GM19351 (cell line): Measurements from ENCODE around the gene PLCH1.

Source experiments
- ATAC-seq: cut with Tn5 transposase; IDR thresholded peaks from one replicate; pipeline ENCODE4 v1.9.1; 2021; ENCODE audit warnings: mild to moderate bottlenecking, moderate library complexity; ENCODE audit not compliant: unreplicated experiment

PLCH1 gene

DNA sequence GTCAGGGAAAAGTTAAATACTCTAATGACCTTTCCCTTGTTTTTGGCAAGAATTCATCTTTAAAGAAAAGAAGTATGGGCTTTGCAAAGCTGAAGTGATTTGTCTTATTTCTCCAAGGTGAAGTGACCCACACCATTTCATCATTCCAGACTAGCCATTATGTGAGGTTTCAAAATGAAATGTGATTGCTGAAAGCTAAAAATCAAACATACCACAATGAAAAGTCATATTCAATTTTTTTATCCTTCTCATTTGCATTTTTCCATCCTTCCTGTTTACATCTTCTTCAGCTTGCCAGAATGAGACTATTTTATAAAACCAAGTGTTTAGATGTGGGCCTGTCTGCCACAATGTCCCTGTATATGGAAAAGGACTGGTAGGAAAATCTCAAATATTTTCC is 309.1 kb downstream of the PLCH1 start:
- ATAC-seq = no peak

DNA sequence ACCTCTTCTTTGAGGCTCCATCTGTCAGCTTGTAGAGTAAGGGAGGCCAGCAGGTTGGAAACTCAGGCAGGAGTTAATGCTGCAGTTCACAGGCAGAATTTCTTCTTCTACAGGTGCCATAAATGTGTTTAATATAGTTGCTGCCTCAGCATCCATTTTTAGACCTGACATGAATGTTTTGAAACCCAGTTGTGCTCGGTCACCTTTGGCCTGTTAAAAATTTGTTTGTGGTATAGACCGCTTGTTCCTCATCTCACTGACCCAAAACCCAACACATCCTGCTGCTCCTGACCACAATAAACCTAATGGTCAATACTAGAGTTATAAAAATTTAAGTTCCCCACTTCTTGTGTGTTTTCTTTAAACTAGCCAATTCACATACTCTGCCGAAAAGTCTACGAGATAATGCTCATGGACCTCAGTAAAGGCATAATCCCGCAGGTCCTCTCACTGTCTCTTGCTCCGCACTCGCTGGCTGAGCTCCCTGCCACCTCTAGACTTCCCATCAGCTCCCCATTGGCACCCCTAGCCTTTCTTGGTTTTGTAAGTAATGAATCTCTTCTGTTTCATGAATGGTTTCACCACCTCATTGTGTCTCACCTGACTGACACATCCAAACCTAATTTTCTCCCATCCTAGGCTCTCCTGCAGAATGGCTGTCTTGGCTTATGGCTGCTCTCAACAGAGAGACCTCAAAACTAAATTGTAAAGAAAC is 312.9 kb downstream of the PLCH1 start:
- ATAC-seq = peak; percentile 62

DNA sequence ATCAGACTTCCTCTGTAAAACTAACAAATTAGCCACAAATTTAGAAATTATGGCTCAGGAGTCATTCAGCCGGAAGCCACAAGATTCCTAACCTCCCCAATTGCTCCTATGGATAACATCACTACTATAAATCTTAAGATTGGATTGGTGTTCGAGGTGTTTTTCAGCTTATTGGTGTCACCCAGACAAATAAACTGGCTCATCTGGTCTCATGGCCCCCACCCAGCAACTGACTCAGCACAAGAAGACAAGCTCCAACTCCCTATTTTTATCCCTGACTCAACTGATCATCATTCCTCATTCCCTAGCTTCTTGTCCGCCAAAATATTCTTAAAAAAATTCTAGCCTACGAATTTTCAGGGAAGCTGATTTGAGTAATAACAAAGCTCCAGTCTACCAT is 316.3 kb downstream of the PLCH1 start:
- no peak for ATAC-seq

DNA sequence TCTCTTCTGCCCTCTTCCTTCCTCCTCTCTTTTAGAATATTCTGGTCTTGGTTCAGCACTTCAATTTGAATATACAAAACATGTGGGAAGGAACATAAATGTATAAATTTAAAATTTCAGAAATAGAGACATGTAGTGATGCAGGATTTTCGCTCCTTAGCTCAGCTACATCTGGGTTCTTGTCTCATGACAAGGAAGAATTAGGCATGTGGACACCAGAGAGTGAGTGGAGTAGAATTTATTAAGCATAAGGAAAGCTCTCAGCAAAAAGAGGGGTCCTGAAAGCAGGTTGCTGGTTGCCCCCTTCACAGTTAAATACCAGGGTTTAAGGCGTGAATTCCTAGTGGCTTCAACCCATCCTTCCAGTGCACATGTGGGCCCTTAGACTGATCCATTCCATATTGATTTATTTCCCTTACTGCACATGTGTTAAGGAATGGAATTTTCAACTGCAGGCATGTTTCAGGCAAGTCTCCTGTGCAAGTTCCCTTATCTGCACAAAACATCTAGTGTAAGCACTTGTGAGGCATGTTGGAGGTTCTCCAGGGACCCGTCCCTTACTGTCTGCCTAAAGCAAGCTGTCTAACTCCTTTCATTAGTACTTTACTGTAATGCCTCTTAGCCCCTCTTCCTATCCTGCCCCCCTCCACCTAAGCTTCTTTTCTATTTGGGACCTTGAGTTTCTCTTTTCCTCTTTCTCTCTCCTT is 318.2 kb downstream of the PLCH1 start:
- no peak for ATAC-seq

DNA sequence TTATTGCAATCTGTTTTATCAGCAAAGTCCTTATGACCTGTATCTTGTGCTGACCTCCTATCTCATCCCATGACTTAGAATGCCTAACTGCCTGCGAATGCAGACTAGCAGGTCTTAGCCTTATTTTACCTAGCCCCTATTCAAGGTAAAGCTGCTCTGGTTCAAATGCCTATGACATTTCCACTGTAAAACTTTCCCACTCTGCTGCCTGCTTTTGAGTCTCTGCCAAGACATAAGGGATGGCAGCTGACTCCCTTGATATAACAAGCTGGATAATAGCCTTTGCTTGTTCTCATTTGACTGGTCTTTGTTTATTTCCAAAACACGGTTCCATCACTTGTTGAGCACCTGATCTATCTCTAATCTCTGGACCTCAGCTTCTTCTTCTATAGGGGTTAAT is 319.5 kb downstream of the PLCH1 start:
- ATAC-seq = no peak

DNA sequence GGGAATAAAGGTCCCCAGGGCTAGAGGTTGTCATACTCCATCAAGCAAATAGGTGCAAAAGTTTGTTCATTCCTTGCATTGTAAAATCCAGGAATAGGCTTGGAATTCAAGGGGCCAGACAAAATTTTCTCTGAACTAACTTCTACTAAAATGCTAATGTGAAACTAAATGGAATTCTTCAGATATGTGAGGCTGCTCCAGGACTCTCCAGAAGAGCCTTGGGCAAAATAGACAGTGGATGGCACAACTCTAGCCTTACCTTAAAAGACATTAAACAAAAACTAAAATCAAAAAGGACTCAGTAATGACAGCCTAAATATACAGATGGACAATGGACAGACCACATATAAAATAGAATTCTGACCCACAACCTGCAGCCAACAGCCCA is 320.6 kb downstream of the PLCH1 start:
- ATAC-seq = no peak

DNA sequence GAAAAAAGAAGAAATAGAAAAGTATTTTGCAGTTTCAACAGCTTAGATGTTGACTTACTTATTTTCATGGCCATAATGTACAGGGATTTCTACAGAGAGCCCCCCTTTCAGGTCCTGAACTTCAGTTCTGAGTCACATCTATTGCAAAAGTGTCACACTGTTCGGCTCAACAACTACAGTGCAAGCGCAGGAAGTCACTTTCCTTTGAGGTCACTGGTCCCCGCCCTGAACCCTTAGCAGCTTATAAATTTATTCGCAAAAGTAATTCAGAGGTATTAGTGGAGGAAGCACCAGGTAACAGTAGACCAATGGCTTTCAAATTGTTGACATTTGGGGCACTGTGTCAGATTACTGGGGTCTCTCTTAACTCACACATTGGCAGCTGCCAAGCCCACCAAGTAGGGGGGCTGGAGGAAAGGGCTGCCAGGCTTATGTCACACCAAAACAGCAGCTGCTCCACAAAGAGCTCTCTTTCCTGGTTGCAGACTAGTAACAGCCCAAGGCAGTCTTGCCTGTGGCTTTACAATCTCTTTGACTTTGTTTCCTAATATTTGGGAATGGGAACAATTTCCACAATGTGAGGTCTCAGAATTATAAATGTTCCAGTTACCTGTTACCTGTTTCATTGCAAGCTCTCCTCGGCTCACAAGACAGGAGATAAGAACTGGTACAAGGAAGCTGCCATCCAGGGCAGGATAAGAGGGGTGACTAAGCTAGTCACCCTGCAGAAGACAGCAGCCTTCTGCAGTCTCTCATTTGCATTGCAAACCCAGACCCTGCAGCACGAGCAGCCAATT is 321.1 kb downstream of the PLCH1 start:
- no peak for ATAC-seq

DNA sequence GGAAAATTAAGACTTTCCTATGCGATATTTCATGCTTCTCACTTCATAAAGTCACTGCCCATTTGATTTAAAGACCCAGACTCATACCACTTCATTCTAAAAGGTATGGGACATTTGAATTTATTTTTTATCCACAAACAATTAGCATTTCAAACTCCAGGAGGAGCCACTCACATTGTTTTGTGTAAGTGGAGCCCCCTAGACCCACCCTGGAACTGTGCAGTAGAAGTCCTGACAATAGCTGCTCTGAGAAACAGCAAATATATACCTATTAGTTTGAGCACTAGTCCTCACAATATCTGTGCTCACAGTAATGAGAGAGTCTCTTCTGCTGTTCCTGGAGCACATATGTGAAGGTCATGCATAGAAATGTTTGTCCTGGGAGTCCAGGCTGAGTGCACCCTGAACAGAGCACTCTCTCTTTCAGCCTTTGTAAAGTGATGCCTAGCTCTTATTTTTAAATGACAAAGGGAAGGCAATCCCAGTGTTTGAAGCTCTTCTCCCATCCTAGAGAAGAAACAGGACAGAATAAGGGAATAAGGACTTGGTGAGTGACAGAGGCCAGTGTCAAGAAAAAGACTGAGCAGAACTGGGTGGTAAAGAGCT is 323.9 kb downstream of the PLCH1 start:
- ATAC-seq = no peak

DNA sequence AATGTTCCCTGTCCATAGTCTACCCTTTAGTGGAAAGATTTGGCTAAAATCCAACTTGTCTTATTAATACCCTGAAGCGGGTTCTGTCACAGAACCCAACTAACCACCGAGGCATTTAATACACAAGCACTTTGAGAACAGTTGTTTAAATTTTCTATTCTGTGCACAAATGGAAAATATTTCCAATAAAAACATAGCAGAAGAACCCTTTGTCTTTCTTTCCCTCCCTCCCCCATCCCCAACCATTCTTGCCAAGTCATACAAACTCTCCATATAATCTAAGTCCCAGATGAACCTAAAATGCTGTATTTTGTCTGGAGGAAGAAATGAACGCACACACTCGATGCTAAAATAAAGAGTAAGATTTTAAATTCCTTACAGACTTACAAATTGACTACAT is 324.5 kb downstream of the PLCH1 start:
- no peak for ATAC-seq

DNA sequence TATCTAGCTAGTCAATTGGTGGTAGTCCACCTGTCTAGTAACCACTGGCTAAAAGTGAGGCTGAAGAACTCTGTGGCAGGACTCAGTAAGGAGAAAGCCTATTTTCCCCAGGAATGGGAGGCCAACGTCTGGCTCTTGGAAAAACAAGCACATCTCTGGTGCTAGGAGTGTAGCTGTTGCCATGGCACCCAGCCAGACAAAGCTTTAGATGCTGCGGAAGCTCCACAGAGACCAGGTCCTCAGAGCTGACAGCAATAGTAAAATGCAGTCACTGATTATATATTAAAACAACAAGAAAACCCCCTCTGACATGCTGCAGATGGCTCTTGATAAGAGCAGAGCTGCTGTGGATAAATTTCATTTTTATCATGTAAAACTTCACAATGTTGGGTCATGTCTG is 326.5 kb downstream of the PLCH1 start:
- ATAC-seq = no peak

DNA sequence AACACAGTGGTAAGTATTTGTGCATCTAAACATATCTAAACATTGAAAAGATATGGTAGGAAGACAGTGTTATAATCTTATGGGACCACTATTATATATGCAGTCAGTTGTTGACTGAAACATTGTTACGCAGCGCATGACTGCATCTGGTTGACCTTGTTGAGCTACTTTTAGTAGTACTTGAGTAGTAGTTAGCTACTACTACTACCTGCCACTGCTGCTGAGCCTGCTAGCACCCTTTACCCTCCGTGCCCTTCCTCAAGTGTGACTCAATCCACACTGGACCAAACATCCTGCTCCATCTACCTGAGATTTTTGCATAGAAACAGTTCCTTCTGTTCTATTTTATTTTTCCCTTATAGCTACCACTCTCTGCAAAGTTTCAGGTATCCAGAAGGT is 327.8 kb downstream of the PLCH1 start:
- ATAC-seq = no peak

DNA sequence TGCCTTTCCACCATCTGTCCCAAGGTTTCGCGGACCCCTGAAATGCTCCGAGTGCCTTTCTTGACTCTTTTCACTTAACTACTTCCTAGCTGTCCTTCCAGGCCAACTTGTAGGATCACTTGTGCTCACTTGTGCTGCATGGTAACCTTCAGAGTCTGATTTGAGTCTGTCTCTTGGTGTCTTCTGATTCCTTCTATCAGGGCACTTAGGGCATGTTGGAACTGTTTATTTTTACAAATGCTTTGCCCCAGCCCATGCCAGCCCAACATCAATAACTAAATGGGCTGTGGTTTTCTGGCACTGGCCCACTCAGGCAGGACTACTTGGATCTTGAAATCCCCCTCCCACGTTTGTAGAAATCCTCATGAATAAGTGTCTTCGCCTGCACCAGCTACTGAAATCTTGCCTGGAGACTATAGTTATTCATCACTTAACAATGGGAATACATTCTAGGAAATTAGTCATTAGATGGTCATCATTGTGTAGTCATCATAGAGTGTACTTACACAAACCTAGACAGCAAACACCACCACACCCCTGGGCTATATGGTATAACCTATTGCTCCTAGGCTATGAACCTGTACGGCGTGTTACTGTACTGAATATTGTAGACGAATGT is 328.3 kb downstream of the PLCH1 start:
- no peak for ATAC-seq

DNA sequence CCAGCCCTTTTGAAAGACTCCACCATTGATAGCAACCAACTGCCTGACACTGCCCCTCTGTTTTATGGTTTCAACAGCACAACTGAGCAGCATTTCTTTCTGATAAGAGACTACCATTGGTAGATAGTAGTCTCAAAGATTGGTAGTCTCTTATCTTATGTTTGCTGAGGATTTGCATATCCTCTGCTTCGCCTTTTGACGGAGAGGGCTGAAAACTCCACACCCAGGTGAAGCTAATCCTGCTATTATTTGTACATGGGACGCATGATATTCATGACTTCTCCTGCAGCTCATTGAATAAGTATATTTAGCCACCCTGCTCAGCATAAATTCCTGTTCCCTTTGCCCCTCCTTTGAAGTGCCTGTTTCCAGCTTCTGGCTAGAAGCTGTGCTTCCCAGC is 332.0 kb downstream of the PLCH1 start:
- no peak for ATAC-seq

DNA sequence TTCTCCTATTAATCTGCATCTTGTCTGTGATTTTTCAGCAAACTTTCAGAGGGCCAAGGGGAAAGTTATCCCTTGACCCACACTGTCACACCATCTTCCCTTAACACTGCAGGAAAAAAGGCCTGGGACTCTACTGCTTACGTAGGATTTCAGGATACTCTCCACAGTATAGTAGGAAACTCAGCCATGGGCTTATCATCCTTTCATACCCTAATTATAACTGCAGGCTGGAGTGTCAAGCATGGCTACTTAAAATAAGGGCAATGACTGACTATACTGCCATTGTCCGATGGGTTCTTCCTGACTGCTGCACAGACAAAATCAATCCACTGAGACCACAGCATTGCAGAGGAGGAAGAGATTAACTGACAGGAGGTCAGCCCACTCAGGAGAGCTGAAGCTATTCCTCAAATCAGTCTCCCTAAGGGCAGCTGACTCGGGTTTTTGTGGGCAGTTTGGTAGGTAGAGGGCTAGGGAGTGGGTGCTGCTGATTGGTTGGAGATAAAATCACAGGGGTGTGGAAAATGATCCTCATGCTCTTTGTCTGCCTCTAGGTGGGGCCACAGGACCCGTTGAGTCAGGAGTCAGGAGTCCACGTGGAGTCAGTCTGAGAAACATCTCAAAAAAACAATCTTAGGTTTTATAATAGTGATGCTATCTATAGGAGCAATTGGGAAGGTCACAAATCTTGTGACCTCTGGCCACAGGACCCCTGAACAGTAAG is 333.2 kb downstream of the PLCH1 start:
- peak; percentile 62 for ATAC-seq

DNA sequence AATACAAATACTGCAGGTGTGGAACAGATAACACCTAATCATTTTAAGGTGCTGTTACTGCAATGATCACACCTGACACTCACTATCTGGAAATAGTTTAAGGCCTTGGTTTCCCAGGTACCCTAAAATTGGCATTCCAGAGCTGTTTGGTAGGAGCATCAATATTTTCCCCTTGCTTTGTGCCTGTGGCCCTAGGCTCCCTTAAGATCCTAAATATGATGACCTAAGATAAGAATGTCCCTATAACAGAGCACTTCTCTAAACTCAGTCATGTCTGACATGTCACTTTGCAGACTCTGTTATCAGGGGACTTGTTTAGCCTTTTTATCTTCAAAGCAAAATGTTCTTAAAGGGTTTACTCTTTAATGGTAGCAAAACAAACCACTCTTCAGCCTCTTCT is 335.5 kb downstream of the PLCH1 start:
- ATAC-seq = no peak

DNA sequence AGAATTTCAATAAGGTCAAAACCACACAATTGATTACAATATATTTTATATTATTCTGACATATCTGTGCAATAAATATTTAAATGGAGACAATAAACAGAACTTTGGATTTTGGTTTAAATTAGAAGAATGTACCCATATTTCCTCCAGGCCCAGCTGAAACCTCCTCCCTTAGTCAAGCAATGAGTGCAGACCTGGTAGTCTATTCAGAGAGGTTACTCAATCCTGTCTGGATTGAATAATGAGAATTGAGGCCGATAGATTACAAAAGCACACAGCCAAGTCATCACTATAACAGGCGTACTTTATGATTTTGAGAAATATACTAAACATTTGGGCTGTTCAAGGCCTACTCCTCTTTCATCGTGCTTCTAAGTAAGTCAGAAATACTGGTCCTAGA is 336.9 kb downstream of the PLCH1 start:
- ATAC-seq = no peak

DNA sequence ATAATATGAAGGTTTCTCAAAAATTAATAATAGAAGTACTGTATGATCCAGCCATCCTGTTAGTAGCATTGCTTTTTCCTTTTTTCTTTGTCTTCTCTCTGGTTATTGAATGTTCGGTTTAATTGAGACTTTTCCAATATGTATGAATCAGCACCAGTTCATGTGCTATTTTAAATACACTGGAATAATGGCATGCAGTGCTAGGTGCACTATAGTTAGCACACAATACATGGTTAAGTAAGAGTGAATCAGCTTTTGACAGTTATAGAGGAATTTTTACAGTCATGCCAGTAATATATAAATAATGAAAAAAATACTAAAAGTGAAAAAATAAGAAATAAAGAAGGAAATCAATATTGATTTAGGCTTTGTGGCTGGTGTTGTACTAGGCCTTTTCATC is 337.5 kb downstream of the PLCH1 start:
- no peak for ATAC-seq

DNA sequence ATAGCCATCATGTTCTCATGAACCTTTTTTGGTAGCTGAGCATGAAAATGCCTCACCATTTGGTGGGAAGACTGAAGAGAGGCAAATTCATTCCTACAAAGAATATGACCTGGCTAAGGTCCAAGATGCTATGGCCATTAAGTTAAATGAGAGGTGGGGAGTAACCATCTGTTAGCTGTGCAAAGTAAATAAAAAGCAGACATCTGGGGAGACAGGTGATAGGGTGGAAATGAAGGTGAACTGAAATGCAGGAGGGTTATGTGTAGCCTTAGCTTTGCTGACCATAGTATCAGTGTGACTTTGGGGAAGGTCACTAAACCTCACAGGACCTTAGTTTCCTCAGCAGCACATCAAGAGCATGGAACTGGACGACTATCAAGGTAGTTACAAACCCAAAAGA is 340.4 kb downstream of the PLCH1 start:
- no peak for ATAC-seq

DNA sequence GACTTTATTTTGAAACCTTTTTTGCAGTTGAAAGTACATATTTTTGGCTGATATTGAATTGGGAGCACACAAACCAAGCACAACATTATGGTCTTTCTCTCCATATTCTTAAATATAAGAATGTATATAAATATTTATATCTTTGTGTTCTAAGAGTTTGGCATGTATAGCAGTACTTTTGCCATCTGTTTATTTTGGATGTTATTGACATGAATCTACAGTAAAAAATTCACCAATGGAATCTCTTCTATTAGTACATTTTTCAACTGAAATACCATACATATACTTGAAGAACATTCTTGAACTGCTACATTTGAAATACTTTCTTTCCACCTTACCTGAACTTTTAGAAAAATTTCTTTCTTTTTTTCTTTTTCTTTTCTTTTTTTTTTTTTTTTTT is 342.2 kb downstream of the PLCH1 start:
- ATAC-seq = no peak

DNA sequence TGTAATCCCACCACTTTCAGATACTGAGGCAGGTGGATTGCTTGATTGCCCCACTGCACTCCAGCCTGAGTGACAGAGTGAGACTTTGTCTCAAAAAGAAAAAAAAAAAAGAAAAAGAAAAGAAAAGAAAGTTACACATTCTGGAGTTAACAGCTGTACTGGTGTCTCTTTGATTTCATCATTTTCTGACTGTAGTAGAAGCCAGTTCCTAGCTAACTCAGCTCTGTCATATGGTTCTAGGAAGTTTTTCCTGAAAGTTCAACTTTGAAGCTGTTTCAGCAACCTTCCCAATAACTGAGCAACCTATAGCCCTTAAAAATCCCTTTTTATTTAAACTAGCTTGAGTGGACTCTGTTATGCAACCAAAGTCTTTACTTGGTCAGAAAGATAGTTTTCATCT is 346.8 kb downstream of the PLCH1 start:
- ATAC-seq = no peak
